H1 (cell line): ENCODE measurements around the gene NMT1. TPM values are rescaled to one million over a fixed set of nuclear protein-coding genes. Genes with fewer than 3 reads are reported as not detected.

Source experiments
- CTCF ChIA-PET: fragments of 300-600 bp; sonication (Branson Sonifier 250); formaldehyde crosslinking; loops from one replicate; lab custom pipeline; 2021; ENCODE audit not compliant: partially characterized antibody; lab: Charles Lee
- POLR2A ChIA-PET: fragments of 300-600 bp; sonication (Branson Sonifier 250); formaldehyde crosslinking; loops from one replicate; lab custom pipeline; 2021; ENCODE audit warnings: inconsistent platforms; ENCODE audit not compliant: partially characterized antibody; lab: Charles Lee
- DNase-seq, 2 experiments: peaks; one replicate each; pipeline versions ENCODE4 v3.0.0 to v3.0.0-alpha.2; 2010 to 2022; ENCODE audit warnings: low spot score in 2 of 2, low read depth in 1 of 2, mixed read lengths in 1 of 2
- FAIRE-seq: peaks from 2 replicates; lab custom pipeline; 2011; peaks lifted over from hg19 to GRCh38; lab: Jason Lieb, UNC
- H2AFZ ChIP-seq: 2 replicates; pipeline ENCODE4 v1.8.1; 2012; ENCODE audit warnings: low read length, inconsistent platforms
- H2AK5ac ChIP-seq: 2 replicates; pipeline ENCODE4 v1.6.1; 2013; ENCODE audit warnings: low read depth, low read length
- H2BK120ac ChIP-seq: replicated peaks from 2 replicates; pipeline ENCODE3; 2013; ENCODE audit warnings: low read depth, low read length, inconsistent platforms
- H2BK12ac ChIP-seq: 2 replicates; pipeline ENCODE4 v1.6.1; 2013; ENCODE audit warnings: low read depth, low read length
- H2BK15ac ChIP-seq: 2 replicates; pipeline ENCODE4 v1.6.1; 2013; ENCODE audit warnings: low read length
- H2BK20ac ChIP-seq: 2 replicates; pipeline ENCODE4 v1.6.1; 2013; ENCODE audit warnings: low read length
- H2BK5ac ChIP-seq: 2 replicates; pipeline ENCODE4 v1.6.1; 2013; ENCODE audit warnings: low read depth, low read length
- H3K14ac ChIP-seq: 2 replicates; pipeline ENCODE4 v1.6.1; 2013; ENCODE audit warnings: inconsistent platforms; ENCODE audit not compliant: insufficient read length
- H3K18ac ChIP-seq: 2 replicates; pipeline ENCODE4 v1.6.1; 2013; ENCODE audit warnings: low read length; ENCODE audit errors: extremely low read depth
- H3K23ac ChIP-seq: 2 replicates; pipeline ENCODE4 v1.6.1; 2013; ENCODE audit warnings: inconsistent platforms; ENCODE audit not compliant: insufficient read length
- H3K23me2 ChIP-seq: 2 replicates; pipeline ENCODE4 v1.6.1; 2013; ENCODE audit warnings: low read depth, low read length
- H3K27ac ChIP-seq: 2 replicates; pipeline ENCODE4 v1.6.1; 2011; ENCODE audit warnings: low read depth, low read length, inconsistent platforms
- H3K27me3 ChIP-seq, 4 experiments: replicated peaks in 1 of 4; 1 replicate in 1 of 4; 2 replicates in 3 of 4; pipeline versions ENCODE4 v1.6.1 to v1.8.1; 2011 to 2013; ENCODE audit warnings: low read length in 3 of 4, mild to moderate bottlenecking in 3 of 4, inconsistent platforms in 2 of 4, mixed read lengths in 2 of 4, moderate library complexity in 1 of 4; ENCODE audit not compliant: control insufficient read depth in 3 of 4, insufficient read depth in 3 of 4; ENCODE audit errors: extremely low read depth in 1 of 4
- H3K36me3 ChIP-seq, 4 experiments: 2 replicates each; pipeline versions ENCODE4 v1.6.1 to v1.8.1; 2011 to 2013; ENCODE audit warnings: mild to moderate bottlenecking in 4 of 4, low read length in 3 of 4, moderate library complexity in 2 of 4, control low read depth in 1 of 4, inconsistent platforms in 1 of 4; ENCODE audit not compliant: insufficient read depth in 4 of 4, control insufficient read depth in 2 of 4
- H3K4ac ChIP-seq: replicated peaks from 2 replicates; pipeline ENCODE3; 2013; ENCODE audit warnings: low read length, low read depth, mixed read lengths, inconsistent platforms; ENCODE audit not compliant: insufficient read length
- H3K4me1 ChIP-seq, 4 experiments: replicated peaks in 1 of 4; 1 replicate in 1 of 4; 2 replicates in 3 of 4; pipeline versions ENCODE4 v1.6.1 to v1.8.1; 2011 to 2013; ENCODE audit warnings: low read length in 3 of 4, inconsistent platforms in 2 of 4, mixed read lengths in 1 of 4; ENCODE audit not compliant: insufficient read depth in 4 of 4, control insufficient read depth in 3 of 4
- H3K4me2 ChIP-seq, 2 experiments: 2 replicates each; pipeline versions ENCODE4 v1.6.1 to v1.8.1; 2011 to 2013; ENCODE audit warnings: low read depth in 2 of 2, low read length in 2 of 2, control low read depth in 1 of 2, inconsistent platforms in 1 of 2, mild to moderate bottlenecking in 1 of 2; ENCODE audit not compliant: insufficient read depth in 1 of 2
- H3K4me3 ChIP-seq, 4 experiments: fragments of 200-600, 300-600 bp in 1 of 4; sonication (generic), shearing (Covaris generic), sonication (Bioruptor Twin) in 1 of 4; 2 replicates each; pipeline versions ENCODE4 v1.5.1 to v1.8.1; 2011 to 2016; ENCODE audit warnings: low read length in 4 of 4, low read depth in 3 of 4, control low read depth in 2 of 4, inconsistent platforms in 2 of 4, mild to moderate bottlenecking in 2 of 4, mixed read lengths in 1 of 4, moderate library complexity in 1 of 4; ENCODE audit not compliant: insufficient read depth in 2 of 4; ENCODE audit errors: extremely low read depth in 1 of 4
- H3K56ac ChIP-seq: replicated peaks from 2 replicates; pipeline ENCODE3; 2013; ENCODE audit warnings: low read depth, mild to moderate bottlenecking, mixed read lengths, low read length, inconsistent platforms; ENCODE audit not compliant: insufficient read length
- H3K79me1 ChIP-seq: 2 replicates; pipeline ENCODE4 v1.6.1; 2013; ENCODE audit warnings: low read depth, low read length, control low read depth
- H3K79me2 ChIP-seq, 2 experiments: 2 replicates each; pipeline versions ENCODE4 v1.6.1 to v1.8.1; 2012 to 2013; ENCODE audit warnings: low read length in 2 of 2, mild to moderate bottlenecking in 2 of 2, inconsistent platforms in 1 of 2; ENCODE audit not compliant: insufficient read depth in 2 of 2, control insufficient read depth in 1 of 2
- H3K9ac ChIP-seq, 4 experiments: replicated peaks in 1 of 4; 1 replicate in 1 of 4; 2 replicates in 3 of 4; pipeline versions ENCODE4 v1.6.1 to v1.8.1; 2011 to 2013; ENCODE audit warnings: low read depth in 3 of 4, low read length in 3 of 4, control low read depth in 2 of 4, mild to moderate bottlenecking in 2 of 4, moderate library complexity in 2 of 4, inconsistent platforms in 1 of 4; ENCODE audit errors: extremely low read depth in 1 of 4
- H3K9me3 ChIP-seq, 2 experiments: 2 replicates each; pipeline versions ENCODE4 v1.6.1 to v1.8.1; 2012 to 2013; ENCODE audit warnings: mild to moderate bottlenecking in 2 of 2, moderate library complexity in 2 of 2, control low read depth in 1 of 2, inconsistent platforms in 1 of 2, low read depth in 1 of 2, low read length in 1 of 2, mixed read lengths in 1 of 2; ENCODE audit not compliant: insufficient read depth in 2 of 2
- H4K20me1 ChIP-seq, 2 experiments: replicated peaks in 1 of 2; 2 replicates each; pipeline versions ENCODE3 to v1.8.1; 2011 to 2013; ENCODE audit warnings: inconsistent platforms in 2 of 2, low read length in 2 of 2, mild to moderate bottlenecking in 1 of 2; ENCODE audit not compliant: insufficient read depth in 2 of 2, control insufficient read depth in 1 of 2
- H4K5ac ChIP-seq: 2 replicates; pipeline ENCODE4 v1.6.1; 2013; ENCODE audit warnings: low read length, low read depth, mixed read lengths, inconsistent platforms; ENCODE audit not compliant: insufficient read length
- H4K8ac ChIP-seq: 2 replicates; pipeline ENCODE4 v1.8.0; 2013; ENCODE audit warnings: mild to moderate bottlenecking, moderate library complexity, low read length, inconsistent platforms; ENCODE audit not compliant: insufficient read depth; ENCODE audit errors: extremely low read depth
- H4K91ac ChIP-seq: replicated peaks from 2 replicates; pipeline ENCODE3; 2013; ENCODE audit warnings: low read length, mixed read lengths, inconsistent platforms; ENCODE audit not compliant: insufficient read length
- SRF ChIP-seq: IDR thresholded peaks from 2 replicates; pipeline ENCODE4 v1.6.1; 2011; ENCODE audit warnings: mild to moderate bottlenecking, low read depth, low read length, moderate library complexity
- TAF1 ChIP-seq: IDR thresholded peaks from 2 replicates; pipeline ENCODE4 v1.6.1; 2011; ENCODE audit warnings: mild to moderate bottlenecking, low read depth, low read length
- WGBS, 2 experiments: shearing (Covaris generic) in 1 of 2; methylation state at CpG; one replicate each; pipeline versions ENCODE4 v1.1.6 to v1.1.7; 2013 to 2015; ENCODE audit warnings: low lambda C conversion rate in 2 of 2, mixed read lengths in 2 of 2, inconsistent platforms in 1 of 2, low coverage in 1 of 2, missing lambda C conversion rate in 1 of 2; ENCODE audit not compliant: insufficient replicate concordance in 2 of 2, insufficient coverage in 1 of 2, insufficient read length in 1 of 2; ENCODE audit errors: extremely low coverage in 1 of 2, missing lambda C conversion rate in 1 of 2; 5-methylcytosine and 5-hydroxymethylcytosine counted together
- polyA plus RNA-seq, 7 experiments: library from polyadenylated mRNA; depleted of rRNA in 3 of 7; stranded (reverse) in 5 of 7; unstranded in 2 of 7; fragments of >200 nt in 5 of 7; fragments of 200-250 nt in 2 of 7; gene quantifications; 1 replicate in 5 of 7; 2 replicates in 1 of 7; 4 replicates in 1 of 7; pipeline versions ENCODE4 v1.2.1 to v1.2.3, GENCODE V29; 2011 to 2013; ENCODE audit warnings: missing spikeins in 2 of 7, mixed read lengths in 2 of 7
- total RNA-seq: library from RNA; stranded (reverse); fragmentation: NEBNext Ultra II Directional; extraction: Animal tissue kit (Norgen Biotek cat#: 25700); gene quantifications from 2 replicates; pipeline ENCODE4 v1.2.1, GENCODE V29; 2021
- TF ChIP-seq, protein P1 (sequence below), 3 experiments: IDR thresholded peaks; 1 replicate in 2 of 3; 2 replicates in 1 of 3; pipeline versions ENCODE4 v1.5.1 to v1.6.1; 2011; ENCODE audit warnings: low read length in 3 of 3, mild to moderate bottlenecking in 3 of 3, inconsistent platforms in 2 of 3, low read depth in 1 of 3, moderate library complexity in 1 of 3; ENCODE audit not compliant: insufficient read depth in 1 of 3; ENCODE audit errors: control extremely low read depth in 1 of 3

Gene NMT1
- total and polyA plus RNA-seq, 2 of the 8 experiments (the other 6 are each of a cell fraction or from before 2014, with no cell fraction given) = 42.9 to 149 TPM

DNA sequence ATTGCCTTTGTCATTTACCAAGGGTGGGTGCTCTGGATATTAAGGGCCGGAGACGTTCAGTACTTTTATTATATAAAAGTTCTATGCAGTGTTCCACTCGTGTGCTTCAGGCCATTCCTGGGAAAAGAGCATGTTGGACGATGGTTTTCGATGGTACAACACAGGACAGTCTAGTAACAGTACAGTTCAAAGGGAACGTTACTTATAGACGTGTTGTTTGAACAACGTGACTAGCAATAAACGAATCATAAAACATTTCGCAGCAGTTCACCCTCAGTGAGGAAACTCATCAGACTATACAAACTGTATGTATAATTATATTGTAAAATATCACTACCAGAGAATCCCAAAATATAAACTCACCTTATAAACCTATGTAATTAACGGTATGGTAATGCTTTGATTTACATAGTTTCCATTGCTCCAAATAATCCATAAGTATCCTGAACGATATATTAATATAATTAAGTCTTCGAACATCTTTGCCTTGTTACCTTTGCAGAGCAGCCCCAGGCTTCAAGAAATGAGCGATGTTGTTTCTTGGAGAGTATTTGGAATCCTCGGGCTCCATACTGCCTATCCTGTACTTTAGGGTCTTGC lies 589 bp downstream of the NMT1 start:
- 18% methylated on average over 15 of the region's 15 CpGs; no CpG with 5 or more reads in 1 of the 2 experiments for WGBS, 2 experiments
- Histone ChIP-seq H3K14ac (no peak overlapping the region), H3K9ac (peak overlapping the region; percentile 91 to 100 (median 99)), H3K18ac (no peak overlapping the region), H2AFZ (peak overlapping the region; percentile 76; the same call in 1 of the 2 replicates), H4K91ac (peak overlapping the region; percentile 97), H2BK120ac (peak overlapping the region; percentile 95), H2BK20ac (no peak overlapping the region), H3K4ac (peak overlapping the region; percentile 98), H3K4me2 (peak overlapping the region; percentile 83 to 93), H4K5ac (peak overlapping the region; percentile 75), H3K27ac (peak overlapping the region; percentile 98), H2AK5ac (no peak overlapping the region), H3K23me2 (peaks cover 5% of the 10 kb centered on the region; the same call in 1 of the 2 replicates), H4K20me1 (peaks cover 0 to 1% of the 10 kb centered on the region in 2 experiments), H2BK15ac (no peak overlapping the region), H2BK12ac (peak overlapping the region; percentile 72; the same call in 1 of the 2 replicates), H3K9me3 (no peaks in the 10 kb centered on the region), H3K79me2 (peaks cover 12 to 50% of the 10 kb centered on the region in 2 experiments), H3K27me3 (no peaks in the 10 kb centered on the region), H3K23ac (no peak overlapping the region), H2BK5ac (peak overlapping the region; percentile 100), H3K79me1 (peaks cover 6% of the 10 kb centered on the region), H3K4me1 (no peaks in the 10 kb centered on the region; a peak in 2 of 7 replicates), H3K4me3 (peak overlapping the region; percentile 80 to 100 (median 96)), H3K36me3 (no peaks in the 10 kb centered on the region), H3K56ac (no peak overlapping the region), H4K8ac (no peak overlapping the region)
- ChIA-PET CTCF (interaction anchor here (0.8 to 1.1 kb wide), 2 partner anchors 21 to 35 kb away, joined by 3 read pairs; no protein-coding TSS in a partner anchor), POLR2A (interaction anchor here (0.6 to 4.7 kb wide), 15 partner anchors 8 to 284 kb away, joined by 3 to 51 read pairs (median 6); partner anchors contain the start of genes DCAKD, HEXIM1 and HEXIM2)
- no peak for DNase-seq
- FAIRE-seq = no peak
- no peak for TF ChIP-seq TAF1
- TF ChIP-seq SRF = no peak
- TF ChIP-seq, protein P1, sequence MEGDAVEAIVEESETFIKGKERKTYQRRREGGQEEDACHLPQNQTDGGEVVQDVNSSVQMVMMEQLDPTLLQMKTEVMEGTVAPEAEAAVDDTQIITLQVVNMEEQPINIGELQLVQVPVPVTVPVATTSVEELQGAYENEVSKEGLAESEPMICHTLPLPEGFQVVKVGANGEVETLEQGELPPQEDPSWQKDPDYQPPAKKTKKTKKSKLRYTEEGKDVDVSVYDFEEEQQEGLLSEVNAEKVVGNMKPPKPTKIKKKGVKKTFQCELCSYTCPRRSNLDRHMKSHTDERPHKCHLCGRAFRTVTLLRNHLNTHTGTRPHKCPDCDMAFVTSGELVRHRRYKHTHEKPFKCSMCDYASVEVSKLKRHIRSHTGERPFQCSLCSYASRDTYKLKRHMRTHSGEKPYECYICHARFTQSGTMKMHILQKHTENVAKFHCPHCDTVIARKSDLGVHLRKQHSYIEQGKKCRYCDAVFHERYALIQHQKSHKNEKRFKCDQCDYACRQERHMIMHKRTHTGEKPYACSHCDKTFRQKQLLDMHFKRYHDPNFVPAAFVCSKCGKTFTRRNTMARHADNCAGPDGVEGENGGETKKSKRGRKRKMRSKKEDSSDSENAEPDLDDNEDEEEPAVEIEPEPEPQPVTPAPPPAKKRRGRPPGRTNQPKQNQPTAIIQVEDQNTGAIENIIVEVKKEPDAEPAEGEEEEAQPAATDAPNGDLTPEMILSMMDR (IDR thresholded peaks at IDR 0.05; ENCODE audit: control extremely low read depth in 1 of 3, insufficient read depth in 1 of 3, low read depth in 1 of 3, low read length in 3 of 3) = no peak
